SU-DHL-6 (cell line): ENCODE measurements around the gene ZNF81.

Experiments
- CTCF ChIP-seq: fragments of 200-600 bp; sonication (generic); IDR thresholded peaks from one replicate; pipeline ENCODE4 v1.5.1; 2017; ENCODE audit warnings: antibody characterized with exemption, mild to moderate bottlenecking, low read length, moderate library complexity; ENCODE audit not compliant: insufficient read depth, poor library complexity, severe bottlenecking
- EZH2phosphoT487 ChIP-seq: fragments of 200-600 bp; sonication (generic), shearing (Covaris generic); conservative IDR thresholded peaks from 2 replicates; pipeline ENCODE4 v1.6.1; 2018; ENCODE audit warnings: mild to moderate bottlenecking, antibody characterized with exemption, low read length, moderate library complexity, mixed read lengths

GRCh38 chrX:47814851-47815250, 21.9 kb upstream of the ZNF81 start:
- no peak for TF ChIP-seq CTCF
- TF ChIP-seq EZH2phosphoT487: no peak
